A549 (cell line): ENCODE data around the gene BCAS4. TPM values are rescaled to one million over a fixed set of nuclear protein-coding genes. Genes with fewer than 3 reads are reported as not detected.
"Not testable (repeated sequence)": the region's sequence is repeated elsewhere in the genome, so short reads cannot be mapped to it uniquely, and the experiment has no call there.

ENCODE experiments used
- ATAC-seq, 2 experiments: fragments of 200-7000 bp in 1 of 2; fragments of >200 bp in 1 of 2; cut with Nextera tagmentation in 1 of 2; cut with Tn5 transposase in 1 of 2; 3 replicates each; pipeline versions ENCODE4 v1.8.0 to v1.9.1; 2018 to 2020; ENCODE audit warnings: mild to moderate bottlenecking in 1 of 2, moderate library complexity in 1 of 2
- CTCF ChIA-PET: fragments of 300-600 bp; sonication (Branson Sonifier 250); formaldehyde crosslinking; extraction: SDS; loops from one replicate; lab custom pipeline; 2021; ENCODE audit warnings: antibody characterized with exemption, inconsistent platforms; lab: Yijun Ruan, JAX
- POLR2A ChIA-PET: fragments of 350-600 bp; formaldehyde crosslinking; extraction: SDS; loops from one replicate; lab custom pipeline; 2021; ENCODE audit warnings: antibody characterized with exemption, inconsistent platforms; lab: Yijun Ruan, JAX
- DNase-seq, 2 experiments: peaks; one replicate each; pipeline versions ENCODE4 v3.0.0 to v3.0.0-alpha.2; 2011 to 2016; ENCODE audit warnings: low read depth in 1 of 2, low spot score in 1 of 2
- FAIRE-seq: peaks from 2 replicates; lab custom pipeline; 2011; peaks lifted over from hg19 to GRCh38; lab: Jason Lieb, UNC
- H3K27ac ChIP-seq, 2 experiments: fragments of >200 bp; sonication (Bioruptor Twin); formaldehyde crosslinking; 3 replicates each; pipeline ENCODE4 v1.5.1; 2016 to 2017
- H3K4me1 ChIP-seq: fragments of >200 bp; sonication (Bioruptor Twin); formaldehyde crosslinking; 3 replicates; pipeline ENCODE4 v1.6.1; 2016
- H3K4me2 ChIP-seq: fragments of >200 bp; sonication (Bioruptor Twin); formaldehyde crosslinking; 3 replicates; pipeline ENCODE4 v1.6.1; 2016
- H3K4me3 ChIP-seq: fragments of >200 bp; sonication (Bioruptor Twin); formaldehyde crosslinking; 3 replicates; pipeline ENCODE4 v1.5.1; 2016
- H3K9me3 ChIP-seq: fragments of >200 bp; sonication (Bioruptor Twin); formaldehyde crosslinking; 3 replicates; pipeline ENCODE4 v1.6.1; 2016
- CEBPB ChIP-seq, 2 experiments: fragments of >200 bp in 1 of 2; sonication (Bioruptor Twin) in 1 of 2; formaldehyde crosslinking in 1 of 2; IDR thresholded peaks; 2 replicates each; pipeline ENCODE4 v1.6.1; 2012 to 2016
- CHD4 ChIP-seq: fragments of 200-600 bp; sonication (generic); IDR thresholded peaks from 2 replicates; pipeline ENCODE4 v1.6.1; 2016; ENCODE audit warnings: antibody characterized with exemption, mild to moderate bottlenecking, borderline replicate concordance
- EHF ChIP-seq: fragments of 250-450 bp; sonication (Bioruptor Pico); IDR thresholded peaks from 2 replicates; pipeline ENCODE4 v1.5.0; 2020; ENCODE audit warnings: mild to moderate bottlenecking
- EP300 ChIP-seq, 2 experiments: fragments of >200 bp; sonication (Bioruptor Twin); formaldehyde crosslinking; IDR thresholded peaks; 2 replicates in 1 of 2; 3 replicates in 1 of 2; pipeline ENCODE4 v1.6.1; 2016 to 2017
- FOSL2 ChIP-seq, 2 experiments: fragments of 450-650 bp in 1 of 2; fragments of >200 bp in 1 of 2; sonication (Bioruptor Twin) in 1 of 2; formaldehyde crosslinking; IDR thresholded peaks; 2 replicates each; pipeline versions ENCODE4 v1.5.0 to v1.6.1; 2016 to 2020; ENCODE audit warnings: mild to moderate bottlenecking in 1 of 2, moderate library complexity in 1 of 2
- GATA3 ChIP-seq: IDR thresholded peaks from 2 replicates; pipeline ENCODE4 v1.6.1; 2012; ENCODE audit warnings: borderline replicate concordance
- JUN ChIP-seq, 2 experiments: fragments of >200 bp; sonication (Bioruptor Twin); formaldehyde crosslinking; IDR thresholded peaks; 2 replicates in 1 of 2; 3 replicates in 1 of 2; pipeline ENCODE4 v1.6.1; 2016 to 2017
- KDM1A ChIP-seq: fragments of 200-600 bp; sonication (generic); IDR thresholded peaks from 2 replicates; pipeline ENCODE4 v1.6.1; 2016; ENCODE audit warnings: low read depth, mild to moderate bottlenecking
- MAFK ChIP-seq: fragments of 450-650 bp; IDR thresholded peaks from 2 replicates; pipeline ENCODE4 v1.6.1; 2014; ENCODE audit not compliant: partially characterized antibody
- MAX ChIP-seq: IDR thresholded peaks from 2 replicates; pipeline ENCODE4 v1.6.1; 2012
- RAD21 ChIP-seq, 2 experiments: fragments of >200 bp in 1 of 2; sonication (Bioruptor Twin) in 1 of 2; formaldehyde crosslinking in 1 of 2; IDR thresholded peaks in 1 of 2; conservative IDR thresholded peaks in 1 of 2; 2 replicates in 1 of 2; 3 replicates in 1 of 2; pipeline ENCODE4 v1.6.1; 2012 to 2018; ENCODE audit warnings: inconsistent platforms in 1 of 2
- RARB ChIP-seq: fragments of 250-450 bp; sonication (Bioruptor Pico); IDR thresholded peaks from 2 replicates; pipeline ENCODE4 v1.8.0; 2021; ENCODE audit warnings: mild to moderate bottlenecking, moderate library complexity
- SMC3 ChIP-seq: fragments of >200 bp; sonication (Bioruptor Twin); formaldehyde crosslinking; IDR thresholded peaks from 3 replicates; pipeline ENCODE4 v1.6.1; 2018; ENCODE audit warnings: inconsistent platforms
- TFCP2L1 ChIP-seq: fragments of 250-450 bp; sonication (Bioruptor Pico); IDR thresholded peaks from 2 replicates; pipeline ENCODE4 v1.5.0; 2021; ENCODE audit warnings: mild to moderate bottlenecking
- ZSCAN20 ChIP-seq: fragments of 250-450 bp; sonication (Bioruptor Pico); IDR thresholded peaks from 2 replicates; pipeline ENCODE4 v1.8.0; 2022; ENCODE audit warnings: mild to moderate bottlenecking, moderate library complexity
- WGBS: methylation state at CpG from one replicate; pipeline ENCODE4 v1.1.6; 2017; ENCODE audit errors: missing lambda C conversion rate; 5-methylcytosine and 5-hydroxymethylcytosine counted together
- polyA plus RNA-seq, 4 experiments: library from polyadenylated mRNA; depleted of rRNA in 3 of 4; stranded (reverse); fragments of >200 nt; fragmentation: RNase III in 1 of 4; extraction: RNeasy Plus Mini Kit Qiagen cat#74134 plus additional on column Dnase treatment in 1 of 4; gene quantifications; 2 replicates in 3 of 4; 3 replicates in 1 of 4; pipeline ENCODE4 v1.2.3, GENCODE V29; 2011 to 2017
- TF ChIP-seq, protein P1 (sequence below): IDR thresholded peaks from 2 replicates; pipeline ENCODE4 v1.6.1; 2012; ENCODE audit warnings: low read depth, borderline replicate concordance

BCAS4 gene
- polyA plus RNA-seq, 2 of the 4 experiments (the other 2 are of a cell fraction) = 16.9 to 48.4 TPM

- peaks cover 66% of the 10 kb centered on the region for H3K4me1 ChIP-seq
- POLR2A ChIA-PET = interaction anchor here (0.8 to 1.6 kb wide), 2 partner anchors 20 to 24 kb away, joined by 3 to 6 read pairs; no protein-coding TSS in a partner anchor
- DNase-seq (peak in 1 of 2 experiments; percentile 84), ATAC-seq (peak in 1 of 2 experiments; percentile 1; a peak in 1 of 6 replicates)
- H3K9me3 ChIP-seq; FAIRE-seq; H3K4me3 ChIP-seq; TF ChIP-seq FOSL2 (IDR thresholded peaks at IDR 0.05): not testable (repeated sequence)
- peak overlapping the region; percentile 78 for H3K4me2 ChIP-seq
- TF ChIP-seq MAX (peak; percentile 49; the same call in 1 of the 2 replicates), CHD4 (peak; percentile 18; the same call in 1 of the 2 replicates), EHF (CRISPR knock-in tag) (0 out of 2 replicates have a peak, but pooled peaks have one; percentile 45), FOSL2 (CRISPR knock-in tag; IDR thresholded peaks at IDR 0.05) (peak; percentile 76), GATA3 (peak; percentile 87), KDM1A (peak; percentile 69; the same call in 1 of the 2 replicates), MAFK (peak; percentile 13), JUN (IDR thresholded peaks at IDR 0.05) (0 out of 5 replicates have a peak, but pooled peaks of 1 of the 2 experiments have one; percentile 16)
- TF ChIP-seq, protein P1, sequence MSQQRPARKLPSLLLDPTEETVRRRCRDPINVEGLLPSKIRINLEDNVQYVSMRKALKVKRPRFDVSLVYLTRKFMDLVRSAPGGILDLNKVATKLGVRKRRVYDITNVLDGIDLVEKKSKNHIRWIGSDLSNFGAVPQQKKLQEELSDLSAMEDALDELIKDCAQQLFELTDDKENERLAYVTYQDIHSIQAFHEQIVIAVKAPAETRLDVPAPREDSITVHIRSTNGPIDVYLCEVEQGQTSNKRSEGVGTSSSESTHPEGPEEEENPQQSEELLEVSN = peak; percentile 19; the same call in 1 of the 2 replicates
- 40% methylated on average over 20 of the region's 20 CpGs for WGBS
- peak overlapping the region; percentile 96 to 98 for H3K27ac ChIP-seq
- CTCF ChIA-PET = interaction anchor here (1.0 to 6.0 kb wide), 9 partner anchors 14 to 138 kb away, joined by 3 to 64 read pairs (median 6); partner anchors contain the start of gene BCAS4
Observed at GRCh38 chr20:50763550-50764458, 31.1 kb upstream of the BCAS4 start.

DNA sequence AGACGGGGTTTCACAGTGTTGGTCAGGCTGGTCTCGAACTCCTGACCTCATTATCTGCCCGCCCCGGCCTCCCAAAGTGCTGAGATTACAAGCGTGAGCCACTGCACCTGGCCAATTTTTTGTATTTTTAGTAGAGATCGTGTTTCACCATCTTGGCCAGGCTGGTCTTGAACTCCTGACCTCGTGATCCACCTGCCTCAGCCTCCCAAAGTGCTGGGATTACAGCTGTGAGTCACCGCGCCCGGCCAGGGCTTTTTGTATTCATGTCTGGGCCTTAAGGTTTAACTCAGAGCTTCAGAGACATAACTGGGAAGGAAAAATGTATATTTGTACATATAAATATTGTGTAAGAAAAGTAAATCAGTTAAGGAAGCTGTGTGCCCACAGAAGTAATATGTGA, 29.6 kb upstream of the BCAS4 start:
- TF ChIP-seq GATA3 (peak; percentile 37; the same call in 1 of the 2 replicates), FOSL2 (CRISPR knock-in tag; IDR thresholded peaks at IDR 0.05) (peak; percentile 84), CHD4 (peak; percentile 90), EP300 (IDR thresholded peaks at IDR 0.05) (peak in 1 of 2 experiments; percentile 23; a peak in 1 of 5 replicates), ZSCAN20 (CRISPR knock-in tag) (peak; percentile 48; the same call in 1 of the 2 replicates), JUN (IDR thresholded peaks at IDR 0.05) (peak in 1 of 2 experiments; percentile 28; a peak in 1 of 5 replicates), MAX (0 out of 2 replicates have a peak, but pooled peaks have one; percentile 32), RARB (CRISPR knock-in tag) (0 out of 2 replicates have a peak, but pooled peaks have one; percentile 53), CEBPB (IDR thresholded peaks at IDR 0.05) (peak in 1 of 2 experiments; percentile 80; a peak in 2 of 4 replicates), SMC3 (0 out of 3 replicates have a peak, but pooled peaks have one; percentile 11)
- not testable (repeated sequence) for FAIRE-seq; H3K4me3 ChIP-seq; H3K9me3 ChIP-seq; ATAC-seq; TF ChIP-seq FOSL2 (IDR thresholded peaks at IDR 0.05)
- ChIA-PET POLR2A (interaction anchor here (1.4 kb wide), 1 partner anchor 26 kb away, joined by 7 read pairs; no protein-coding TSS in a partner anchor), CTCF (interaction anchor here (0.6 to 6.0 kb wide), 10 partner anchors 8 to 300 kb away, joined by 3 to 64 read pairs (median 5); partner anchors contain the start of gene BCAS4)
- 19% methylated on average over 10 of the region's 10 CpGs for WGBS
- DNase-seq = peak in 1 of 2 experiments; percentile 79
- H3K4me2 ChIP-seq = peak overlapping the region; percentile 78
- peaks cover 62% of the 10 kb centered on the region for H3K4me1 ChIP-seq
- H3K27ac ChIP-seq = peak overlapping the region; percentile 96 to 98

GRCh38 chr20:50765674-50766073, 29.2 kb upstream of the BCAS4 start:
- Histone ChIP-seq H3K27ac (peak overlapping the region; percentile 96 to 98), H3K4me3 (no peak overlapping the region), H3K9me3 (no peaks in the 10 kb centered on the region), H3K4me1 (peaks cover 58% of the 10 kb centered on the region), H3K4me2 (peak overlapping the region; percentile 78)
- CTCF ChIA-PET = interaction anchor here (0.8 to 6.0 kb wide), 10 partner anchors 16 to 140 kb away, joined by 3 to 64 read pairs (median 4); no protein-coding TSS in a partner anchor
- DNase-seq = peak in 1 of 2 experiments; percentile 56
- no peak for FAIRE-seq
- 20% methylated on average over 3 of the region's 3 CpGs for WGBS
- ATAC-seq = no peak
- POLR2A ChIA-PET = interaction anchor here (1.4 kb wide), 1 partner anchor 25 kb away, joined by 7 read pairs; no protein-coding TSS in a partner anchor
- TF ChIP-seq TFCP2L1 (CRISPR knock-in tag) = no peak
- 0 out of 5 replicates have a peak, but pooled peaks of 1 of the 2 experiments have one; percentile 1 for TF ChIP-seq RAD21 (conservative IDR thresholded peaks at IDR 0.05 in 1 of 2, IDR thresholded peaks at IDR 0.05 in 1 of 2)

GRCh38 chr20:50766955-50767809, 27.7 kb upstream of the BCAS4 start:
- ChIA-PET POLR2A (interaction anchor here (0.7 kb wide), 1 partner anchor 127 kb away, joined by 3 read pairs; no protein-coding TSS in a partner anchor), CTCF (interaction anchor here (0.6 to 6.0 kb wide), 13 partner anchors 17 to 621 kb away, joined by 3 to 64 read pairs (median 4); partner anchors contain the start of gene BCAS4)
- DNase-seq, ATAC-seq, FAIRE-seq, H3K4me3 ChIP-seq, H3K4me2 ChIP-seq, H3K9me3 ChIP-seq: not testable (repeated sequence)
- peaks cover 61% of the 10 kb centered on the region for H3K4me1 ChIP-seq
- H3K27ac ChIP-seq = peak overlapping the region; percentile 96 to 98
- WGBS = 47% methylated on average over 10 of the region's 10 CpGs

GRCh38 chr20:50768991-50769390, 25.9 kb upstream of the BCAS4 start:
- H3K4me2 ChIP-seq, DNase-seq, H3K9me3 ChIP-seq, POLR2A ChIA-PET, H3K4me3 ChIP-seq, FAIRE-seq: not testable (repeated sequence)
- CTCF ChIA-PET = interaction anchor here (0.6 to 6.0 kb wide), 5 partner anchors 20 to 224 kb away, joined by 3 to 64 read pairs (median 4); no protein-coding TSS in a partner anchor
- Histone ChIP-seq H3K4me1 (peaks cover 56% of the 10 kb centered on the region), H3K27ac (peak overlapping the region in 1 of 2 experiments; percentile 58; a peak in 2 of 6 replicates)
- 50% methylated on average over 2 of the region's 7 CpGs for WGBS
- ATAC-seq = peak in 1 of 2 experiments; percentile 7; a peak in 1 of 6 replicates
